WTC11 (cell line): ENCODE data around the gene MAP3K5. TPM values are rescaled to one million over a fixed set of nuclear protein-coding genes. Genes with fewer than 3 reads are reported as not detected.

Experiments
- ATAC-seq: fragments of 200-7000 bp; cut with Tn5 transposase; 2 replicates; pipeline ENCODE4 v1.10.0; 2021; ENCODE audit warnings: mild to moderate bottlenecking, moderate library complexity
- CTCF ChIA-PET: fragments of 300-600 bp; sonication (Branson Sonifier 250); formaldehyde crosslinking; loops from one replicate; lab custom pipeline; 2021; ENCODE audit warnings: antibody characterized with exemption; lab: Charles Lee
- POLR2A ChIA-PET: fragments of 350-600 bp; sonication (Branson Sonifier 250); formaldehyde crosslinking; loops from one replicate; lab custom pipeline; 2021; ENCODE audit warnings: antibody characterized with exemption; lab: Charles Lee
- DNase-seq: peaks from one replicate; pipeline ENCODE4 v3.0.0; 2021; ENCODE audit warnings: low spot score
- H3K27ac Mint-ChIP-seq: 2 replicates; pipeline ENCODE4 v1.8.0; 2021; ENCODE audit warnings: mixed read lengths
- H3K27me3 Mint-ChIP-seq: 2 replicates; pipeline ENCODE4 v1.8.0; 2021; ENCODE audit warnings: low read depth, mild to moderate bottlenecking, moderate library complexity, mixed read lengths
- H3K36me3 Mint-ChIP-seq: 2 replicates; pipeline ENCODE4 v1.8.0; 2021; ENCODE audit warnings: mixed read lengths
- H3K4me1 Mint-ChIP-seq: 2 replicates; pipeline ENCODE4 v1.8.0; 2022; ENCODE audit warnings: mixed read lengths
- H3K4me3 Mint-ChIP-seq: 2 replicates; pipeline ENCODE4 v1.8.0; 2021; ENCODE audit warnings: mild to moderate bottlenecking, moderate library complexity, mixed read lengths
- H3K9me3 Mint-ChIP-seq: 2 replicates; pipeline ENCODE4 v1.8.0; 2021; ENCODE audit warnings: mixed read lengths
- ATF2 ChIP-seq: sonication (generic); formaldehyde crosslinking; IDR thresholded peaks from 2 replicates; pipeline ENCODE4 v1.8.1; 2022; ENCODE audit warnings: low read depth, missing genetic modification reagents, borderline replicate concordance
- CTCF ChIP-seq: fragments of 200-600 bp; IDR thresholded peaks from 2 replicates; pipeline ENCODE4 v1.8.0; 2022; ENCODE audit warnings: antibody characterized with exemption
- HMGA2 ChIP-seq: fragments of 250-450 bp; sonication (Bioruptor Pico); IDR thresholded peaks from 2 replicates; pipeline ENCODE4 v1.4.0; 2021; ENCODE audit warnings: mild to moderate bottlenecking, moderate library complexity
- IRF1 ChIP-seq: sonication (generic); formaldehyde crosslinking; IDR thresholded peaks from 2 replicates; pipeline ENCODE4 v1.8.0; 2023; ENCODE audit warnings: missing genetic modification reagents
- PREB ChIP-seq: sonication (generic); formaldehyde crosslinking; IDR thresholded peaks from 2 replicates; pipeline ENCODE4 v1.8.1; 2022; ENCODE audit warnings: mild to moderate bottlenecking, missing genetic modification reagents, moderate library complexity, borderline replicate concordance
- RORB ChIP-seq: fragments of 250-450 bp; sonication (Bioruptor Pico); IDR thresholded peaks from 2 replicates; pipeline ENCODE4 v1.9.0; 2021; ENCODE audit warnings: mild to moderate bottlenecking
- SP1 ChIP-seq: sonication (generic); formaldehyde crosslinking; conservative IDR thresholded peaks from 2 replicates; pipeline ENCODE4 v1.8.1; 2022; ENCODE audit warnings: missing genetic modification reagents
- STAT6 ChIP-seq: sonication (generic); formaldehyde crosslinking; conservative IDR thresholded peaks from 2 replicates; pipeline ENCODE4 v1.8.1; 2023; ENCODE audit warnings: mild to moderate bottlenecking, low read depth, missing genetic modification reagents, moderate library complexity
- TEAD1 ChIP-seq: sonication (generic); formaldehyde crosslinking; IDR thresholded peaks from 2 replicates; pipeline ENCODE4 v1.8.0; 2022; ENCODE audit warnings: mild to moderate bottlenecking, missing genetic modification reagents
- TP53 ChIP-seq: sonication (generic); formaldehyde crosslinking; IDR thresholded peaks from 2 replicates; pipeline ENCODE4 v1.8.1; 2023; ENCODE audit warnings: mild to moderate bottlenecking, missing genetic modification reagents
- USF1 ChIP-seq: sonication (generic); formaldehyde crosslinking; IDR thresholded peaks from 2 replicates; pipeline ENCODE4 v1.8.0; 2022; ENCODE audit warnings: mild to moderate bottlenecking, missing genetic modification reagents
- ZBTB43 ChIP-seq: sonication (generic); formaldehyde crosslinking; IDR thresholded peaks from 2 replicates; pipeline ENCODE4 v1.8.1; 2023; ENCODE audit warnings: mild to moderate bottlenecking, missing genetic modification reagents
- ZNF219 ChIP-seq: sonication (generic); formaldehyde crosslinking; IDR thresholded peaks from 2 replicates; pipeline ENCODE4 v1.8.0; 2023; ENCODE audit warnings: missing genetic modification reagents, mild to moderate bottlenecking, borderline replicate concordance
- ZNF317 ChIP-seq: sonication (generic); formaldehyde crosslinking; IDR thresholded peaks from 2 replicates; pipeline ENCODE4 v1.8.1; 2023; ENCODE audit warnings: low read depth, mild to moderate bottlenecking, moderate library complexity, missing genetic modification reagents, borderline replicate concordance
- ZNF423 ChIP-seq: fragments of 250-450 bp; sonication (Bioruptor Pico); IDR thresholded peaks from 2 replicates; pipeline ENCODE4 v2.1.2; 2022; ENCODE audit warnings: mild to moderate bottlenecking, moderate library complexity
- ZNF532 ChIP-seq: fragments of 250-450 bp; sonication (Bioruptor Pico); IDR thresholded peaks from 2 replicates; pipeline ENCODE4 v1.9.0; 2021; ENCODE audit warnings: mild to moderate bottlenecking, borderline replicate concordance
- total RNA-seq: library from RNA; stranded (reverse); gene quantifications from 3 replicates; pipeline ENCODE4 v1.2.3, GENCODE V29; 2021

The MAP3K5 gene
- total RNA-seq, 1 experiment from 2014 or later = 1.6 TPM

- Mint-ChIP-seq H3K4me3 (no peak overlapping the region), H3K36me3 (no peaks in the 10 kb centered on the region), H3K4me1 (peaks cover 18% of the 10 kb centered on the region), H3K9me3 (no peaks in the 10 kb centered on the region), H3K27ac (no peak overlapping the region), H3K27me3 (no peaks in the 10 kb centered on the region)
- DNase-seq (no peak), ATAC-seq (no peak)
- ChIA-PET CTCF (interaction anchor here (2.6 kb wide), 1 partner anchor 150 kb away, joined by 17 read pairs; the partner anchor contains the start of gene MAP3K5), POLR2A (no interaction called here)
- no peak for TF ChIP-seq USF1 (CRISPR knock-in tag)
- no peak for TF ChIP-seq SP1 (CRISPR knock-in tag)
- peak; percentile 99 for TF ChIP-seq HMGA2 (CRISPR knock-in tag)
Measured at GRCh38 chr6:136641873-136642465, 150.3 kb downstream of the MAP3K5 start.

- H3K27me3 Mint-ChIP-seq = no peaks in the 10 kb centered on the region
- H3K9me3 Mint-ChIP-seq = no peaks in the 10 kb centered on the region
- CTCF ChIA-PET = interaction anchor here (2.6 kb wide), 1 partner anchor 151 kb away, joined by 17 read pairs; the partner anchor contains the start of gene MAP3K5
- no peak for ATAC-seq
- no peaks in the 10 kb centered on the region for H3K36me3 Mint-ChIP-seq
- POLR2A ChIA-PET = interaction anchor here (0.6 kb wide), 1 partner anchor 17 kb away, joined by 3 read pairs; no protein-coding TSS in a partner anchor
- peaks cover 18% of the 10 kb centered on the region for H3K4me1 Mint-ChIP-seq
- DNase-seq = no peak
- H3K4me3 Mint-ChIP-seq = no peak overlapping the region
- no peak overlapping the region for H3K27ac Mint-ChIP-seq
- TF ChIP-seq TEAD1 (CRISPR knock-in tag) (no peak), TP53 (CRISPR knock-in tag) (no peak), ZBTB43 (no peak), CTCF (no peak), RORB (no peak), PREB (no peak), ZNF423 (CRISPR knock-in tag) (no peak), ATF2 (CRISPR knock-in tag) (no peak), ZNF219 (CRISPR knock-in tag) (no peak), STAT6 (CRISPR knock-in tag) (no peak), IRF1 (CRISPR knock-in tag) (no peak), ZNF317 (CRISPR knock-in tag) (no peak), ZNF532 (no peak)
Measured at GRCh38 chr6:136641166-136641565, 151.1 kb downstream of the MAP3K5 start.
